ENCODE measurements around the gene SAMM50. TPM values are rescaled to one million over a fixed set of nuclear protein-coding genes. Genes with fewer than 3 reads are reported as not detected.
A peak's percentile ranks its signal among the peaks of the same experiment; 100 is the strongest.

SAMM50 gene
- total and polyA plus RNA-seq, 7 donors, result 59.3 to 105 (median 80.0) TPM

DNA sequence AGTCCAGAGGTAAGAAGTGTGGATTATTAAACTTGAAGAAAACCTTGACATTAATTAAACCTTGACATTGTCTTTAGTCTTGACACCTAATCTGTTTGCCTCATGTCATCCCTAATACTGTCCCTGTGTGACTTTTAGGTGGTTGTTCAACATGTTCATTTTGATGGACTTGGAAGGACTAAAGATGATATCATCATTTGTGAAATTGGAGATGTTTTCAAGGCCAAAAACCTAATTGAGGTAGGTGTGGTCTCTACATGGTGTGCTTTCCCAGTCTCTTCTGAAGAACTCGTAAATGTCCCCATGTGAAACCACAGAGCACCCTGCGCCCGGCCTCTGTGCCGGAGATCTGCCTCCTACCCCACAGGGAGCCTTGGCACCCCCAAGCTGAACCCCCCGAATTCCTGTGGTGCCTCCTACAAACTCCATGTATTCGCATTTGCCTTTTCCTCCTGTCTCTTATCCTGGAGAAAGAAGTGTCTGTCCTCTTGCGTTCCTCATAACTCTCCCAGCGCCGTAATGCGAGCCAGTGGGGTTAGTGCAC lies 9.1 kb downstream of the SAMM50 start:
- 74 to 97% (median 95%) methylated on average over 10 of the region's 10 CpGs for WGBS, 3 donors
- H3K36me3 ChIP-seq (ENCODE audit: insufficient read depth in 1 of 2, low read depth in 1 of 2), result peaks cover 3 to 65% of the 10 kb centered on the region in 2 donors
- TF ChIP-seq, protein P1, sequence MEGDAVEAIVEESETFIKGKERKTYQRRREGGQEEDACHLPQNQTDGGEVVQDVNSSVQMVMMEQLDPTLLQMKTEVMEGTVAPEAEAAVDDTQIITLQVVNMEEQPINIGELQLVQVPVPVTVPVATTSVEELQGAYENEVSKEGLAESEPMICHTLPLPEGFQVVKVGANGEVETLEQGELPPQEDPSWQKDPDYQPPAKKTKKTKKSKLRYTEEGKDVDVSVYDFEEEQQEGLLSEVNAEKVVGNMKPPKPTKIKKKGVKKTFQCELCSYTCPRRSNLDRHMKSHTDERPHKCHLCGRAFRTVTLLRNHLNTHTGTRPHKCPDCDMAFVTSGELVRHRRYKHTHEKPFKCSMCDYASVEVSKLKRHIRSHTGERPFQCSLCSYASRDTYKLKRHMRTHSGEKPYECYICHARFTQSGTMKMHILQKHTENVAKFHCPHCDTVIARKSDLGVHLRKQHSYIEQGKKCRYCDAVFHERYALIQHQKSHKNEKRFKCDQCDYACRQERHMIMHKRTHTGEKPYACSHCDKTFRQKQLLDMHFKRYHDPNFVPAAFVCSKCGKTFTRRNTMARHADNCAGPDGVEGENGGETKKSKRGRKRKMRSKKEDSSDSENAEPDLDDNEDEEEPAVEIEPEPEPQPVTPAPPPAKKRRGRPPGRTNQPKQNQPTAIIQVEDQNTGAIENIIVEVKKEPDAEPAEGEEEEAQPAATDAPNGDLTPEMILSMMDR (IDR thresholded peaks at IDR 0.05), result no peak
- peak in 2 of 4 donors; percentile 15 to 70 for ATAC-seq
- H3K27ac ChIP-seq, result no peak overlapping the region
- peaks cover 6% of the 10 kb centered on the region for H3K4me1 ChIP-seq
- DNase-seq, result no peak
- H3K4me3 ChIP-seq, result no peak overlapping the region
- intact Hi-C loops (cut with DNase I), result no loop called here
- H3K27me3 ChIP-seq (ENCODE audit: insufficient read depth in 3 of 3, low read length in 2 of 3), result no peaks in the 10 kb centered on the region
- H3K9me3 ChIP-seq, result no peaks in the 10 kb centered on the region

DNA sequence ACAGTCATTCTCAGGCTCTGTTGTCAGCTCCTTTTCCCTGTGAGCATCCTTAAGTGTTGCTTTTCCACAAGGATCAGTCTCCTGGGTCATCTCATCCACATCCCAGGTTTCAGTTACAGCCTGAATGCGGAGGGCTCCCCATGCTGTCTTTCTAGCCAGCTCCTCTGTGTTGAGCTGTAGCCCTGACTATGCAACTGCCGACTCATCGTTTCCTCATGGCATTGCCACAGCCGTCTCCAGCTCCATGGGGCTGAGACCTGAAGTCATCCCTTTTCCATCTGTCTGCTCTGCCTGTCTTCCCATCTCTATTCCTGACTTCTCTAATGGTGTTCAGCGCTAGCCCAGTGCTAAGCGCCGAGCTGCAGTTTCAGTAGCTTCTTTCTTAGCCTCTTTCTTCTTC lies 11.8 kb downstream of the SAMM50 start:
- Histone ChIP-seq H3K4me3 (no peak overlapping the region), H3K4me1 (no peaks in the 10 kb centered on the region), H3K9me3 (no peaks in the 10 kb centered on the region), H3K27ac (no peak overlapping the region), H3K36me3 (ENCODE audit: insufficient read depth in 1 of 2, low read depth in 1 of 2) (peaks cover 3 to 89% of the 10 kb centered on the region in 2 donors), H3K27me3 (ENCODE audit: insufficient read depth in 3 of 3, low read length in 2 of 3) (no peaks in the 10 kb centered on the region)
- ATAC-seq (peak in 1 of 4 donors; percentile 33), DNase-seq (no peak)
- intact Hi-C loops (cut with DNase I), result no loop called here
- 74 to 92% (median 86%) methylated on average over 7 of the region's 7 CpGs for WGBS, 3 donors
- TF ChIP-seq, protein P1 (IDR thresholded peaks at IDR 0.05), result no peak

DNA sequence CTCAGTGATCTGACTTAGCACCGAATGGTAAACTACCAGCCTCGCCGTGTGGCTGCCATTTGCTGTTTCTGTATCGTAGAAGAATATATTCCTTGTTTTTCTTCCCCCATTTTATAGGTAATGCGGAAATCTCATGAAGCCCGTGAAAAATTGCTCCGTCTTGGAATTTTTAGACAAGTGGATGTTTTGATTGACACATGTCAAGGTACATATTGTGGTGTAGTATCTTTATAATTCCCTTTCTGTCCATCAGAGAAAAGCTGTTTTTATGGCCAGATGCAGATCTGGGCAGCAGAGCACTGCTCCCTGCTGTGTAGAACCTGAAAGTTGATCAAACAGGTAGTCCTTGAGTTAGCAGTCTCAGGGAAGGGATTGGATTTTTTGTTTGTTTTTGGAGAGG lies 13.4 kb downstream of the SAMM50 start:
- no peak for ATAC-seq
- H3K36me3 ChIP-seq (ENCODE audit: insufficient read depth in 1 of 2, low read depth in 1 of 2), result peaks cover 3 to 98% of the 10 kb centered on the region in 2 donors
- TF ChIP-seq, protein P1 (IDR thresholded peaks at IDR 0.05), result no peak
- no peaks in the 10 kb centered on the region for H3K27me3 ChIP-seq (ENCODE audit: insufficient read depth in 3 of 3, low read length in 2 of 3)
- intact Hi-C loops (cut with DNase I), result no loop called here
- no peak overlapping the region for H3K4me3 ChIP-seq
- H3K4me1 ChIP-seq, result no peaks in the 10 kb centered on the region
- DNase-seq, result no peak
- H3K27ac ChIP-seq, result no peak overlapping the region
- H3K9me3 ChIP-seq, result no peaks in the 10 kb centered on the region
- 93 to 95% (median 94%) methylated on average over 7 of the region's 7 CpGs for WGBS, 3 donors

DNA sequence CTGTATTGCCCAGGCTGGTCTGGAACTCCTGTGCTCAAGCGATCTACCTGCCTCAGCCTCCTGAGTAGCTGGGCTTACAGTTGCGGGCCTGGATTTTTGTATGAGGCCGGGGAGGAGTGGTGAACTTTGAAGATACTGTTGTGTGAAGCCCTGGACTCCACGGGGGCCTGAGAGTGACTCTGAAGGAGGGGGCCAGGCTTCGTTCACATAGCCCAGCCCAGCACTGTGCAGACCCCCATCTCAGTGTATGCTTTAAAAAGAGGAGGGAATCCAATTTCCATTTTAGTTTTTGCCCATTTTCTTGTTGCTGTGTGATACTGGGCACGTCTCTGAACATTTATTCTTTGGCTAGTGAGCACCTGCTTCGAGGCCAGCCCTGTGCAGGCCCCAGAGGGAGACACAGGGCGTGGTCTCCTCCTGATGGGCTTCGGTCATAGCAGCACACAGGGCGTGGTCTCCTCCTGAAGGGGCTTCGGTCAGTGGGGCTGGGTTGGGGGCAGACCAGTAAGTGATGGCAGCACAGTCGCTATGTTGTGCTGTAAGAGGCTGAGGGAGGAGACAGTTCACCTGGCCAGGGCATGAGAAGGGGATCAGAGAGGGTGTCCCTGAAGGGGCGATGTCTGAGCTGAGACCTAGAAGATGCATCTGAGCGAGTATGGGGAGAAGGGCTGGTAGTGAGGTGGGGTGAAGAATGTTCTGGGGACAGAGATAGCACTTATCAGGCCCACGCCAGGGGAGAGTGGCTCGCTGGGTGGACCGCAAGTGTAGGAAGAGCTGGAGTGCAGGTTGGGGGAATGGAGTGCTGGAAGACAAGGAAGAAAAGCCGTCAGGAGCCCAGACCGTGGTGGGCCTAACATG lies 14.0 kb downstream of the SAMM50 start:
- TF ChIP-seq, protein P1 (IDR thresholded peaks at IDR 0.05), result no peak
- Histone ChIP-seq H3K36me3 (ENCODE audit: insufficient read depth in 1 of 2, low read depth in 1 of 2) (peaks cover 3 to 98% of the 10 kb centered on the region in 2 donors), H3K27ac (no peak overlapping the region), H3K4me1 (no peaks in the 10 kb centered on the region), H3K27me3 (ENCODE audit: insufficient read depth in 3 of 3, low read length in 2 of 3) (no peaks in the 10 kb centered on the region), H3K4me3 (no peak overlapping the region), H3K9me3 (no peaks in the 10 kb centered on the region)
- no peak for ATAC-seq
- intact Hi-C loops (cut with DNase I), result no loop called here
- WGBS, 3 donors, result 89 to 97% (median 92%) methylated on average over 19 of the region's 19 CpGs
- DNase-seq, result no peak
